ENCODE results near the gene PPP2R3B. TPM values are rescaled to one million over a fixed set of nuclear protein-coding genes. Genes with fewer than 3 reads are reported as not detected.
A peak's percentile ranks its signal among the peaks of the same experiment; 100 is the strongest.

PPP2R3B gene
- total RNA-seq, 2 donors from 2014 or later: 20.6 to 73.2 TPM

- H3K27ac ChIP-seq: no peak overlapping the region
- WGBS: 16% methylated on average over 21 of the region's 21 CpGs
- no peaks in the 10 kb centered on the region for H3K9me3 ChIP-seq
- intact Hi-C loops (cut with DNase I): no loop called here
- no peak overlapping the region for H3K4me3 ChIP-seq
- DNase-seq (ENCODE audit: low spot score): no peak
- H3K27me3 ChIP-seq (replicated peaks; ENCODE audit: insufficient read depth): no peaks in the 10 kb centered on the region
- H3K4me1 ChIP-seq (replicated peaks): peaks cover 4% of the 10 kb centered on the region
- no peaks in the 10 kb centered on the region for H3K36me3 ChIP-seq
- no peak for TF ChIP-seq POLR2AphosphoS5 (IDR thresholded peaks at IDR 0.05)
- no peak for TF ChIP-seq CTCF (IDR thresholded peaks at IDR 0.05)
- TF ChIP-seq POLR2A (IDR thresholded peaks at IDR 0.05): no peak
These were observed 12.1 kb downstream of the PPP2R3B start for GRCh38 chrX:374596-374995.

GRCh38 chrX:373641-374471, 12.9 kb downstream of the PPP2R3B start:
- no peak overlapping the region for H3K27ac ChIP-seq
- peaks cover 4% of the 10 kb centered on the region for H3K4me1 ChIP-seq (replicated peaks)
- WGBS: 2% methylated on average over 65 of the region's 93 CpGs
- TF ChIP-seq POLR2AphosphoS5 (IDR thresholded peaks at IDR 0.05) (peak; percentile 4), CTCF (IDR thresholded peaks at IDR 0.05) (no peak)
- intact Hi-C loops (cut with DNase I): no loop called here
- no peaks in the 10 kb centered on the region for H3K36me3 ChIP-seq
- H3K4me3 ChIP-seq: peak overlapping the region; percentile 29 to 39
- H3K27me3 ChIP-seq (replicated peaks; ENCODE audit: insufficient read depth): no peaks in the 10 kb centered on the region
- no peaks in the 10 kb centered on the region for H3K9me3 ChIP-seq
- peak; percentile 36 for DNase-seq (ENCODE audit: low spot score)

- H3K27me3 ChIP-seq (replicated peaks; ENCODE audit: insufficient read depth): no peaks in the 10 kb centered on the region
- no peaks in the 10 kb centered on the region for H3K9me3 ChIP-seq
- peak overlapping the region; percentile 29 to 39 for H3K4me3 ChIP-seq
- H3K36me3 ChIP-seq: no peaks in the 10 kb centered on the region
- peaks cover 4% of the 10 kb centered on the region for H3K4me1 ChIP-seq (replicated peaks)
- H3K27ac ChIP-seq: no peak overlapping the region
- WGBS: 12% methylated on average over 46 of the region's 63 CpGs
- intact Hi-C loops (cut with DNase I): no loop called here
- TF ChIP-seq POLR2AphosphoS5 (IDR thresholded peaks at IDR 0.05) (no peak), CTCF (IDR thresholded peaks at IDR 0.05) (no peak), POLR2A (IDR thresholded peaks at IDR 0.05) (no peak)
- no peak for DNase-seq (ENCODE audit: low spot score)
These were observed 13.7 kb downstream of the PPP2R3B start for GRCh38 chrX:372856-373640.

GRCh38 chrX:371907-372306, 14.8 kb downstream of the PPP2R3B start:
- no peak for DNase-seq (ENCODE audit: low spot score)
- WGBS: 90% methylated on average over 15 of the region's 15 CpGs
- Histone ChIP-seq H3K4me1 (replicated peaks) (peaks cover 4% of the 10 kb centered on the region), H3K27me3 (replicated peaks; ENCODE audit: insufficient read depth) (no peaks in the 10 kb centered on the region), H3K4me3 (no peak overlapping the region), H3K36me3 (no peaks in the 10 kb centered on the region), H3K27ac (no peak overlapping the region), H3K9me3 (no peaks in the 10 kb centered on the region)
- TF ChIP-seq CTCF (IDR thresholded peaks at IDR 0.05) (no peak), POLR2AphosphoS5 (IDR thresholded peaks at IDR 0.05) (no peak), POLR2A (IDR thresholded peaks at IDR 0.05) (no peak)
- intact Hi-C loops (cut with DNase I): no loop called here
